ENCODE measurements around the gene DHRS7B. TPM values are rescaled to one million over a fixed set of nuclear protein-coding genes. Genes with fewer than 3 reads are reported as not detected.
A peak's percentile ranks its signal among the peaks of the same experiment; 100 is the strongest.

Gene DHRS7B
- total RNA-seq, 1 donor from 2014 or later: 20.2 TPM

- no peak for DNase-seq (ENCODE audit: low spot score)
- H3K27ac Mint-ChIP-seq (ENCODE audit: unreplicated experiment): no peak overlapping the region
- H3K4me3 Mint-ChIP-seq (ENCODE audit: unreplicated experiment): no peak overlapping the region
- no peak for TF ChIP-seq CTCF (IDR thresholded peaks at IDR 0.05)
- no peaks in the 10 kb centered on the region for H3K9me3 Mint-ChIP-seq (ENCODE audit: low read depth)
- peaks cover 23% of the 10 kb centered on the region for H3K4me1 Mint-ChIP-seq (ENCODE audit: low read depth)
- peaks cover 24% of the 10 kb centered on the region for H3K36me3 Mint-ChIP-seq (ENCODE audit: low read depth)
- H3K27me3 Mint-ChIP-seq (ENCODE audit: low read depth): no peaks in the 10 kb centered on the region
These were observed 69.4 kb downstream of the DHRS7B start for GRCh38 chr17:21196126-21196525.

DNA sequence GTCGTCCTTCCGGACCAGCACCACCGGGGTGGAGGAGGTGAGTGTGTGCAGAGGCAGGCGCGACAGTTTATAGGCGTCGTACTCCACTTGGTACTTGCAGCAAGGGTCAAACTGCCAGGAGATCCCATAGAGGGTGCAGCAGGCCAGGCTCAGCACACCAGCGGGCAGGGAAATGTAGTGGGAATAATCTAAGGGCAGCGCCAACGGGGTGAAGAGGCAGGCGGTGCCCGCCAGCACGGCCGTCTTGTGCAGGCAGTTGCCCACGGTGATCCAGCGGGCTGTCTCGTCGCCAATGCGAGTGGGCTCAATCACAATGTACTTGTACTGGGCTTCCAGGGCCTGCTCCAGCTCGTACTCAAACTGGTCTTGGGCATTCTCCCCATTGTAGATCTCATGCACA, 71.6 kb downstream of the DHRS7B start:
- H3K36me3 Mint-ChIP-seq (ENCODE audit: low read depth): peaks cover 19% of the 10 kb centered on the region
- no peak overlapping the region for H3K27ac Mint-ChIP-seq (ENCODE audit: unreplicated experiment)
- H3K9me3 Mint-ChIP-seq (ENCODE audit: low read depth): no peaks in the 10 kb centered on the region
- no peak for TF ChIP-seq CTCF (IDR thresholded peaks at IDR 0.05)
- H3K4me1 Mint-ChIP-seq (ENCODE audit: low read depth): peaks cover 26% of the 10 kb centered on the region
- no peak overlapping the region for H3K4me3 Mint-ChIP-seq (ENCODE audit: unreplicated experiment)
- no peaks in the 10 kb centered on the region for H3K27me3 Mint-ChIP-seq (ENCODE audit: low read depth)
- no peak for DNase-seq (ENCODE audit: low spot score)

DNA sequence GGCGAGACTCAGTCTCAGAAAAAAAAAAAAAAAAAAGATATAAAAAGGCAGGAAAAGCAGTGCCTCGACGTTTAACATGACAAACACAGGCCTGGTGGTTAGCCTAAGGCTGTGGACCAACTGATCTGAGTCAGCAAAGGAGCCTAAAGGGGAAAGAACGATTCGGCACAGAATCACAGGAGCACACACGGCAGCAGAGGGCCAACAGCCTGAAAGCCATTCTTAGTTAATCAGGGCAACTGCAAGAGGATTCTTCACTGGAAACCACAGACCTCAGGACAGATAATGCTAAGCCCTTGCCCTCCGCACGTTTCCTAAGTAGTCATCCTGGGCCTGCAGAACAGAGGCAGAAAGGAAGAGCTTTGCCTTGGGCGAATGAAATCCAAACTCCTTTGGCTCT, 72.5 kb downstream of the DHRS7B start:
- Mint-ChIP-seq H3K4me3 (ENCODE audit: unreplicated experiment) (no peak overlapping the region), H3K27me3 (ENCODE audit: low read depth) (no peaks in the 10 kb centered on the region), H3K27ac (ENCODE audit: unreplicated experiment) (peak overlapping the region; percentile 37), H3K4me1 (ENCODE audit: low read depth) (peaks cover 22% of the 10 kb centered on the region), H3K9me3 (ENCODE audit: low read depth) (no peaks in the 10 kb centered on the region), H3K36me3 (ENCODE audit: low read depth) (peaks cover 17% of the 10 kb centered on the region)
- DNase-seq (ENCODE audit: low spot score): no peak
- no peak for TF ChIP-seq CTCF (IDR thresholded peaks at IDR 0.05)

DNA sequence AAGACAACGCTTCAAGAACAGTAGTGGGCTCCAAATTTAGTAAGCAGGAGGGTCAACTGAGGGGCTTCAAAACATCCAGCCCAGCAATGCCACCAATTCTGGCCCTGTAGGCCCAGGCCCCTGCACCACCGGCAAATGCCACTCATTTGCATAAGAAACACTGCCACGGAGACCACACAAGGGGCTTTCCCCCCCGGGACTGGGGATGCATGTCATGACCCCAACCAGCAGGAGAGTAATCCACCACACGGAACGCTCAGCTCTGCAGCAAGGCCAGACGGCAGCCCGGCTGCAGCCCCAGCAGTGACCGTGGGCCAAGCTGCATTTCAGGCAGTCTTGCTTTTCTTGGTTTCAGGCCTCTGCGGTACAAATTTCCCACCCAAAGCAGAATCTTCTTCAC, 73.1 kb downstream of the DHRS7B start:
- H3K27me3 Mint-ChIP-seq (ENCODE audit: low read depth): no peaks in the 10 kb centered on the region
- no peak for TF ChIP-seq CTCF (IDR thresholded peaks at IDR 0.05)
- H3K4me3 Mint-ChIP-seq (ENCODE audit: unreplicated experiment): no peak overlapping the region
- H3K27ac Mint-ChIP-seq (ENCODE audit: unreplicated experiment): peak overlapping the region; percentile 5
- peaks cover 17% of the 10 kb centered on the region for H3K36me3 Mint-ChIP-seq (ENCODE audit: low read depth)
- no peaks in the 10 kb centered on the region for H3K9me3 Mint-ChIP-seq (ENCODE audit: low read depth)
- DNase-seq (ENCODE audit: low spot score): no peak
- H3K4me1 Mint-ChIP-seq (ENCODE audit: low read depth): peaks cover 22% of the 10 kb centered on the region

GRCh38 chr17:21200590-21201297, 74.0 kb downstream of the DHRS7B start:
- no peak for TF ChIP-seq CTCF (IDR thresholded peaks at IDR 0.05)
- no peaks in the 10 kb centered on the region for H3K27me3 Mint-ChIP-seq (ENCODE audit: low read depth)
- peaks cover 29% of the 10 kb centered on the region for H3K4me1 Mint-ChIP-seq (ENCODE audit: low read depth)
- H3K27ac Mint-ChIP-seq (ENCODE audit: unreplicated experiment): peak overlapping the region; percentile 34
- H3K4me3 Mint-ChIP-seq (ENCODE audit: unreplicated experiment): no peak overlapping the region
- no peak for DNase-seq (ENCODE audit: low spot score)
- H3K9me3 Mint-ChIP-seq (ENCODE audit: low read depth): no peaks in the 10 kb centered on the region
- H3K36me3 Mint-ChIP-seq (ENCODE audit: low read depth): peaks cover 17% of the 10 kb centered on the region
